MCF 10A (cell line): Measurements from ENCODE around the gene BLOC1S2. TPM values are rescaled to one million over a fixed set of nuclear protein-coding genes. Genes with fewer than 3 reads are reported as not detected.
A peak's percentile ranks its signal among the peaks of the same experiment; 100 is the strongest.
"Not testable (repeated sequence)": the region's sequence is repeated elsewhere in the genome, so short reads cannot be mapped to it uniquely, and the experiment has no call there.

Source experiments
- BruUV-seq: library from RNA; stranded (reverse); fragments of 400-500 nt; replicated peaks from 2 replicates; lab custom pipeline; 2021; lab: Mats Ljungman, UMichigan
- CTCF ChIA-PET: fragments of 300-600 bp; sonication (Branson Sonifier 250); formaldehyde crosslinking; extraction: SDS; loops from one replicate; lab custom pipeline; 2021; ENCODE audit warnings: antibody characterized with exemption, inconsistent platforms; lab: Yijun Ruan, JAX
- POLR2A ChIA-PET: fragments of 300-600, 350-650 bp; sonication (Branson Sonifier 250); formaldehyde crosslinking; extraction: SDS; loops from one replicate; lab custom pipeline; 2020; ENCODE audit warnings: antibody characterized with exemption, inconsistent platforms; lab: Yijun Ruan, JAX
- DNase-seq: peaks from one replicate; pipeline ENCODE4 v3.0.0-alpha.2; 2018; ENCODE audit not compliant: unreplicated experiment
- H3K27ac Mint-ChIP-seq: one replicate; pipeline ENCODE4 v1.8.0; 2022; ENCODE audit warnings: mild to moderate bottlenecking, low read depth, mixed read lengths; ENCODE audit not compliant: unreplicated experiment
- H3K27me3 Mint-ChIP-seq: one replicate; pipeline ENCODE4 v1.8.0; 2022; ENCODE audit warnings: mixed read lengths; ENCODE audit not compliant: insufficient read depth, unreplicated experiment
- H3K36me3 Mint-ChIP-seq: one replicate; pipeline ENCODE4 v1.8.0; 2022; ENCODE audit warnings: mild to moderate bottlenecking, moderate library complexity, mixed read lengths; ENCODE audit not compliant: insufficient read depth, unreplicated experiment
- H3K4me1 Mint-ChIP-seq: one replicate; pipeline ENCODE4 v1.8.0; 2022; ENCODE audit warnings: mixed read lengths; ENCODE audit not compliant: insufficient read depth, unreplicated experiment
- H3K4me3 Mint-ChIP-seq: one replicate; pipeline ENCODE4 v1.8.0; 2022; ENCODE audit warnings: mild to moderate bottlenecking, moderate library complexity, mixed read lengths; ENCODE audit not compliant: unreplicated experiment
- H3K9me3 Mint-ChIP-seq: one replicate; pipeline ENCODE4 v1.8.0; 2022; ENCODE audit warnings: mixed read lengths; ENCODE audit not compliant: unreplicated experiment
- intact Hi-C: fragments of 100-400 bp; cut with micrococcal nuclease; formaldehyde crosslinking; loops from 2 replicates; pipeline ENCODE4 v1.14.1; 2022
- total RNA-seq: library from RNA; stranded (reverse); gene quantifications from 2 replicates; pipeline ENCODE4 v1.2.3, GENCODE V29; 2022
- TF ChIP-seq, protein P1 (sequence below): fragments of 200-600 bp; IDR thresholded peaks from one replicate; pipeline ENCODE4 v1.8.0; 2022; ENCODE audit warnings: antibody characterized with exemption, mild to moderate bottlenecking; ENCODE audit not compliant: unreplicated experiment

Gene BLOC1S2
- total RNA-seq, 1 experiment from 2014 or later, result 98.4 TPM

DNA sequence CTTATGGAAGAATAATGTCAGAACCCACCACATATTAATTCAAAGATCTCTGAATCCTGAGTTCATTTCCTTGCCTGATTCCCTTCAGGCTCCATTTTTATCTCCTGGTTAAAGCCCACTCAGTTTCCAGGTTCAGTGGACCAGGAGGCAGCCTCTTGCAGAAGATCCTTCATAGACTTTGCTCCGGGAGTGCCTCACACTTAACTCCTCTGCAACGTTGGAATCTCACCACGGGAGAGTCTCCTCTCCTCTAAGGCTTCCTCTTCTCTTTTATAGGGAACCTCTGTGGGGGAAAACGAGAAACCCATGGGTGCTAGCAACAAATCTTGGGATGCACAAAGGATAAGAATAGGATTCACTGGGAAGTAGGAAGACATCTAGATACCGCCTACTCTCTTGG, 1.7 kb upstream of the BLOC1S2 start:
- TF ChIP-seq, protein P1, sequence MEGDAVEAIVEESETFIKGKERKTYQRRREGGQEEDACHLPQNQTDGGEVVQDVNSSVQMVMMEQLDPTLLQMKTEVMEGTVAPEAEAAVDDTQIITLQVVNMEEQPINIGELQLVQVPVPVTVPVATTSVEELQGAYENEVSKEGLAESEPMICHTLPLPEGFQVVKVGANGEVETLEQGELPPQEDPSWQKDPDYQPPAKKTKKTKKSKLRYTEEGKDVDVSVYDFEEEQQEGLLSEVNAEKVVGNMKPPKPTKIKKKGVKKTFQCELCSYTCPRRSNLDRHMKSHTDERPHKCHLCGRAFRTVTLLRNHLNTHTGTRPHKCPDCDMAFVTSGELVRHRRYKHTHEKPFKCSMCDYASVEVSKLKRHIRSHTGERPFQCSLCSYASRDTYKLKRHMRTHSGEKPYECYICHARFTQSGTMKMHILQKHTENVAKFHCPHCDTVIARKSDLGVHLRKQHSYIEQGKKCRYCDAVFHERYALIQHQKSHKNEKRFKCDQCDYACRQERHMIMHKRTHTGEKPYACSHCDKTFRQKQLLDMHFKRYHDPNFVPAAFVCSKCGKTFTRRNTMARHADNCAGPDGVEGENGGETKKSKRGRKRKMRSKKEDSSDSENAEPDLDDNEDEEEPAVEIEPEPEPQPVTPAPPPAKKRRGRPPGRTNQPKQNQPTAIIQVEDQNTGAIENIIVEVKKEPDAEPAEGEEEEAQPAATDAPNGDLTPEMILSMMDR, result no peak
- H3K4me3 Mint-ChIP-seq, result no peak overlapping the region
- no peak overlapping the region for H3K27ac Mint-ChIP-seq
- H3K27me3 Mint-ChIP-seq, result no peaks in the 10 kb centered on the region
- intact Hi-C loops, result no loop called here
- ChIA-PET POLR2A (interaction anchor here (0.6 kb wide), 1 partner anchor 85 kb away, joined by 3 read pairs; no protein-coding TSS in a partner anchor), CTCF (interaction anchor here (0.7 to 1.1 kb wide), 2 partner anchors 50 to 590 kb away, joined by 3 to 4 read pairs; no protein-coding TSS in a partner anchor)
- H3K9me3 Mint-ChIP-seq, result no peaks in the 10 kb centered on the region
- peaks cover 25% of the 10 kb centered on the region for H3K4me1 Mint-ChIP-seq
- peaks cover 27% of the 10 kb centered on the region for H3K36me3 Mint-ChIP-seq
- DNase-seq, result no peak
- BruUV-seq, result no TSS peak

DNA sequence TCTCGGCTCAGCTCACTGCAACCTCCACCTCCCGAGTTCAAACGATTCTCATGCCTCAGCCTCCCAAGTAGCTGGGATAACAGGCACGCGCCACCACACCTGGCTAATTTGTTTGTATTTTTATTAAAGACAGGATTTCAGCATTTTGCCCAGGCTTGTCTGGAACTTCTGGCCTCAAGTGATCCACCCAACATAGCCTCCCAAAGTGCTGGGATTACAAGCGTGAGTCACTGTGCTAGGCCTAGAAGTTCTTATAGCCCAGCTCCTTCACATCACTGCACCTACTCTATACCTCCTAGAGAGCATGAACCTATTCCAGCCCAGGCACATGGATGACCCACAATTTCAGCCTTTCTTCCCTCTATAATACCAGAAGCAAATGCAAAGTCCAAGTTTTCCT, 1.3 kb upstream of the BLOC1S2 start:
- BruUV-seq, result no TSS peak
- no peak overlapping the region for H3K27ac Mint-ChIP-seq
- H3K9me3 Mint-ChIP-seq, result no peaks in the 10 kb centered on the region
- intact Hi-C loops, result no loop called here
- ChIA-PET CTCF (interaction anchor here (0.7 to 1.1 kb wide), 2 partner anchors 18 to 50 kb away, joined by 3 to 4 read pairs; no protein-coding TSS in a partner anchor), POLR2A (interaction anchor here (0.6 to 2.8 kb wide), 4 partner anchors 21 to 667 kb away, joined by 3 to 20 read pairs (median 6); partner anchors contain the start of genes SCD and SLC25A28)
- TF ChIP-seq, protein P1, result no peak
- DNase-seq, result no peak
- peak overlapping the region; percentile 96 for H3K4me3 Mint-ChIP-seq
- peaks cover 25% of the 10 kb centered on the region for H3K4me1 Mint-ChIP-seq
- H3K27me3 Mint-ChIP-seq, result no peaks in the 10 kb centered on the region
- H3K36me3 Mint-ChIP-seq, result peaks cover 27% of the 10 kb centered on the region

DNA sequence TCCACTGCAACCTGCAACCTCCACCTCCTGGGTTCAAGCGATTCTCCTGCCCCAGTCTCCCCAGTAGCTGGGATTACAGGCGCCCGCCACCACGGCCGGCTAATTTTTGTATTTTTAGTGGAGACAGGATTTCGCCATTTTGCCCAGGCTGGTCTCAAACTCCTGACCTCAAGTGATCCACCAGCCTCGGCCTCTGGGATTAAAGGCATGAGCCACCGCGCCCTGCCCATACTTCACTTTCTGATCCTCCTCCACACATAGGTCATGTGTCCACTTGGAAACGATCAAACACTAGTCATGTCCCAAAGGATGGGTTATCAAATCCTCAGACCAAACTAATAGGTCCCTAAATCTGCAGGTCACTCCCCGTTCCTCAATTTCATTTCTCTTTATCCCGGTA, 1.2 kb downstream of the BLOC1S2 start:
- ChIA-PET CTCF (interaction anchor here (0.6 to 1.0 kb wide), 2 partner anchors 251 to 712 kb away, joined by 3 to 4 read pairs; partner anchors contain the start of gene HIF1AN), POLR2A (interaction anchor here (0.6 to 3.4 kb wide), 11 partner anchors 12 to 342 kb away, joined by 3 to 35 read pairs (median 9); partner anchors contain the start of gene SCD)
- H3K27me3 Mint-ChIP-seq, BruUV-seq, DNase-seq, intact Hi-C loops, H3K9me3 Mint-ChIP-seq: not testable (repeated sequence)
- peak overlapping the region; percentile 96 for H3K4me3 Mint-ChIP-seq
- H3K4me1 Mint-ChIP-seq, result peaks cover 27% of the 10 kb centered on the region
- peak overlapping the region; percentile 93 for H3K27ac Mint-ChIP-seq
- H3K36me3 Mint-ChIP-seq, result peaks cover 35% of the 10 kb centered on the region

DNA sequence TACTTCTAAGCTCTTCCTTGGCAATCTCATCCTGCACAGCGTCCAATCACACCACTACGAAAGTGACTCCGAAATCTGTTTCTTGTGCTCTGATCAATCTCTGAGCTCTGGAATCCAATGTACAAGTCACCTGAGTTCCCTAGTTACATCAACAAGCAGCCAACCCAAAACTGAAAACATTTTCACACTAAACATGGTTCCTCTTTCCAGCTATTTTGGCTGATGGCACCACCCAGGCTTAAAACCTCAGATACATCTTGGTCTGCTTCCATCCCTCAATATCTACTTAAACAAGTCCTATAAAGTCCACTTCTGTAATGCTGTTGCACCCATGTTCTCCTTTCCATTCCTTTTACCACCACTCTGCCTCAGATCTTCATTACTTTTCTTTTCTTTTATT, 3.6 kb downstream of the BLOC1S2 start:
- Mint-ChIP-seq H3K27me3 (no peaks in the 10 kb centered on the region), H3K4me1 (peaks cover 27% of the 10 kb centered on the region), H3K9me3 (no peaks in the 10 kb centered on the region), H3K36me3 (peaks cover 54% of the 10 kb centered on the region), H3K27ac (no peak overlapping the region), H3K4me3 (no peak overlapping the region)
- CTCF ChIA-PET, result interaction anchor here (0.6 kb wide), 3 partner anchors 69 to 1883 kb away, joined by 3 read pairs; no protein-coding TSS in a partner anchor
- no peak for DNase-seq
- no TSS peak for BruUV-seq
- TF ChIP-seq, protein P1, result no peak
- POLR2A ChIA-PET, result interaction anchor here (1.0 kb wide), 1 partner anchor 20 kb away, joined by 3 read pairs; no protein-coding TSS in a partner anchor
- intact Hi-C loops, result no loop called here

DNA sequence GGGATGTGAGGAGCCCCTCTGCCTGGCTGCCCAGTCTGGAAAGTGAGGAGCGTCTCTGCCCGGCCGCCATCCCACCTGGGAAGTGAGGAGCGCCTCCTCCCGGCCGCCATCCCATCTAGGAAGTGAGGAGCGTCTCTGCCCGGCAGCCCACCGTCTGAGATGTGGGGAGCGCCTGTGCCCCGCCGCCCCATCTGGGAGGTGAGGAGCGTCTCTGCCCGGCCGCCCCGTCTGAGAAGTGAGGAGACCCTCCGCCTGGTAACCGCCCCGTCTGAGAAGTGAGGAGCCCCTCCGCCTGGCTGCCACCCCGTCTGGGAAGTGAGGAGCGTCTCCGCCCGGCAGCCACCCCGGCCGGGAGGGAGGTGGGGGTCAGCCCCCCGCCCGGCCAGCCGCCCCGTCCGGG, 9.5 kb downstream of the BLOC1S2 start:
- H3K4me1 Mint-ChIP-seq, H3K4me3 Mint-ChIP-seq, intact Hi-C loops, H3K9me3 Mint-ChIP-seq, H3K27me3 Mint-ChIP-seq, CTCF ChIA-PET, H3K27ac Mint-ChIP-seq, BruUV-seq, DNase-seq, POLR2A ChIA-PET: not testable (repeated sequence)
- H3K36me3 Mint-ChIP-seq, result peaks cover 64% of the 10 kb centered on the region
